ENCODE data around the gene ARL16.

DNA sequence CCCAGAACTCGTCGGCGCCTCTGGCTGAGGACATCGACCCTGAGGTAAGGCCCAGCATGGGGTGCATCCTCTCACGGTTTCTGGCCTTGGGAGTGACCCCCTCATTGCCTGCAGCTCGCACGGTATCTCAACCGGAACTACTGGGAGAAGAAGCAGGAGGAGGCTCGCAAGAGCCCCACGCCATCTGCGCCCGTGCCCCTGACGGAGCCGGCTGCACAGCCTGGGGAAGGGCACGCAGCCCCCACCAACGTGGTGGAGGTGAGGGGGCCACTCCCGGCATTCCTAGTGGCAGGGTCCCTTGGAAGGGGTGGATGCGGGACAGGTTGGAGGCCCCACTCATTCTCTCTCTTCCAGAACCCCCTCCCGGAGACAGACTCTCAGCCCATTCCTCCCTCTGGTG, 11.2 kb upstream of the ARL16 start:
- TF ChIP-seq CTCF (conservative IDR thresholded peaks at IDR 0.05; ENCODE audit: low read depth in 2 of 2) (no peak), POLR2AphosphoS5 (IDR thresholded peaks at IDR 0.05; ENCODE audit: low read depth) (no peak), CREB1 (CRISPR knock-in tag; IDR thresholded peaks at IDR 0.05; ENCODE audit: low read depth) (no peak)

Data from GM23338 (cell line).